Activated CD8-positive, alpha-beta memory T cell treated with anti-CD3 and anti-CD28 coated beads, Interleukin-2, amount 10 ng/mL, durations not matched to agents 7 days and 5 days (primary cell): ENCODE measurements around the gene EEIG1. TPM values are rescaled to one million over a fixed set of nuclear protein-coding genes. Genes with fewer than 3 reads are reported as not detected.

ENCODE experiments used
- ATAC-seq: fragments of 150-1000 bp; cut with Tn5 transposase; one replicate; pipeline ENCODE4 v1.10.0; 2021; ENCODE audit warnings: moderate library complexity
- CTCF ChIA-PET: fragments of 350-600 bp; sonication (Branson Sonifier 250); formaldehyde crosslinking; loops from one replicate; lab custom pipeline; 2021; ENCODE audit warnings: antibody characterized with exemption; lab: Charles Lee
- DNase-seq: peaks from one replicate; pipeline ENCODE4 v3.0.0-alpha.2; 2020
- H3K27ac Mint-ChIP-seq: one replicate; pipeline ENCODE4 v1.8.0; 2021; ENCODE audit warnings: mild to moderate bottlenecking, mixed read lengths
- H3K27me3 Mint-ChIP-seq: one replicate; pipeline ENCODE4 v1.8.0; 2021; ENCODE audit warnings: mixed read lengths
- H3K36me3 Mint-ChIP-seq: one replicate; pipeline ENCODE4 v1.8.0; 2021; ENCODE audit warnings: mild to moderate bottlenecking, mixed read lengths
- H3K4me1 Mint-ChIP-seq: one replicate; pipeline ENCODE4 v1.8.0; 2021; ENCODE audit warnings: mixed read lengths
- H3K4me3 Mint-ChIP-seq: one replicate; pipeline ENCODE4 v1.8.0; 2021; ENCODE audit warnings: mild to moderate bottlenecking, moderate library complexity, mixed read lengths
- H3K9me3 Mint-ChIP-seq: one replicate; pipeline ENCODE4 v1.8.0; 2022; ENCODE audit warnings: low read depth, mixed read lengths
- total RNA-seq, 2 experiments: library from RNA; stranded (reverse); gene quantifications; one replicate each; pipeline ENCODE4 v1.2.3, GENCODE V29; 2021

Gene EEIG1
- total RNA-seq, 2 experiments from 2014 or later: 60.8 to 116 TPM

DNA sequence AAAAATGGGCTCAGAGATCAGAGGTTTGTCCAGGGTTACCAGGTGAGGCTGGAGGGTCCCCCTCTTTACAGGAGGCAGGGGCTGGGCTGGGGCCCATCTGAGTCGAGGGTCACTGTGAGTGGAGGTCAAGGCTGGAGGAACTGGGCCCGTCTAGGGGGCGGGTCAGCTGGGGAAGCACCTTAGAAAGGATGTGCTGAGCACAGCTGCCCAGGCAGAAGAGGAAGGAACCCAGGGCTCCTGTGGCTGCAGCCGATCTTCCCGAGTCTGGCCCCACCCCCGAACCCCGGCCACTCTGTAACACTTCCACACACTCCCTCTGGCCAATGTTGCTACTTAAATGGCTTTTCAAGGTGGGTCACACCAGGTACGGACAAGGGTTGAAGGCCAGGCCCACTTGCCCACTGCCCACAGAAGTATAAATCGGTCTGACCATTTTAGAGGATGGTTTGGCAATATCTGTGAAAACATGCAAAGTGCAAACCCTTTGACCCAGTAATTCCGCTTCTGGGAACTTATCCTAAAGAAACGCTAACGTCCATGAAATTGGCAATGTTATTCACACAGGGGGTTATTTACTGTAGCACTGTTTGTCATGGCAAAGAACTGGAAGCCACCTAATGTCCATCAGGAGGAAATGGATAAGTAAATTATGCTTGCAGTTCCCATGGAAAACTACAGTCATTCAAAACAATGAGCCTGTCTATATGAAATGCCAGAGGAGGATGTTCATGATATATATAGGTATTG, 30.5 kb upstream of the EEIG1 start:
- ATAC-seq: no peak
- Mint-ChIP-seq H3K27ac (no peak overlapping the region), H3K27me3 (no peaks in the 10 kb centered on the region), H3K36me3 (peaks cover 6% of the 10 kb centered on the region), H3K4me3 (no peak overlapping the region), H3K9me3 (peaks cover 3% of the 10 kb centered on the region), H3K4me1 (peaks cover 28% of the 10 kb centered on the region)
- CTCF ChIA-PET: interaction anchor here (1.0 kb wide), 1 partner anchor 24 kb away, joined by 3 read pairs; no protein-coding TSS in a partner anchor
- no peak for DNase-seq

DNA sequence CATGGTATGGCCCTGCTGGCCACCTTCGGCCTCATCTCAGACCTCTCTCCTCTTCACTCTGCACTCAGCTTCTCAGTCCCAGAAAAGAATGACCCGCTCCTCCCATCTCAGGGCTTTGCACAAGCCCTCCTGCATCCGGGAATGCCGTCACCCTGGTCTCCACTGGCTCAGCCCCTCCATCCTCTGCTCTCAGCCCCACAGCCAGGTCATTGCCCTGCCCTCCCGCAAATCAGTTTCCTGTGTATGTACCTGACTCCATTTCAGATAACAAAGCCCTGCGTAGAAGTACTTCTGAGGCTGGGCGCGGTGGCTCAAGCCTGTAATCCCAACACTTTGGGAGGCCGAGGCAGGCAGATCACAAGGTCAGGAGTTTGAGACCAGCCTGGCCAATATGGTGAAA, 28.9 kb upstream of the EEIG1 start:
- Mint-ChIP-seq H3K36me3 (peaks cover 6% of the 10 kb centered on the region), H3K9me3 (peaks cover 3% of the 10 kb centered on the region), H3K4me3 (no peak overlapping the region), H3K27ac (no peak overlapping the region), H3K4me1 (peaks cover 29% of the 10 kb centered on the region), H3K27me3 (no peaks in the 10 kb centered on the region)
- no peak for DNase-seq
- CTCF ChIA-PET: no interaction called here
- ATAC-seq: no peak

DNA sequence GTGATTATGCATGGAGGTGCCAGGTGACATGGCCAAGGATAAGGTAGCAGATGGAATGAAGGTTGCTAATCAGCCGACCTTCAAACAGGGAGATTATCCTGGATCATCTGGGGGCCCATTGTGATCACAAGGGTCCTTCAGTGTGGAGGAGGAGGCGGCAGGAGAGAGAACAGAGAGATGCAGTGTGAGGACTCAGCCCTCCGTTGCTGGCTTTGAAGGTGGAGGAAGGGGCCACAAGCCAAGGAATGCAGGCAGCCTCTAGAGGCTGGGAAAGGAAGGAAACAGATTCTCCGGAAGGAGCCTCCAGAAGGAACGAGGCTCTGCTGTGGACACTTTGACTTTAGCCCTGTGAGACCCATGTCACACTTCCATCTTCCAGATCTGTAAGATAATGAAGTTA, 27.4 kb upstream of the EEIG1 start:
- CTCF ChIA-PET: interaction anchor here (0.8 to 2.5 kb wide), 7 partner anchors 10 to 66 kb away, joined by 3 to 18 read pairs (median 4); partner anchors contain the start of gene EEIG1
- ATAC-seq (no peak), DNase-seq (no peak)
- Mint-ChIP-seq H3K36me3 (peaks cover 6% of the 10 kb centered on the region), H3K4me3 (peak overlapping the region; percentile 55), H3K27me3 (no peaks in the 10 kb centered on the region), H3K27ac (peak overlapping the region; percentile 93), H3K9me3 (peaks cover 3% of the 10 kb centered on the region), H3K4me1 (peaks cover 29% of the 10 kb centered on the region)

DNA sequence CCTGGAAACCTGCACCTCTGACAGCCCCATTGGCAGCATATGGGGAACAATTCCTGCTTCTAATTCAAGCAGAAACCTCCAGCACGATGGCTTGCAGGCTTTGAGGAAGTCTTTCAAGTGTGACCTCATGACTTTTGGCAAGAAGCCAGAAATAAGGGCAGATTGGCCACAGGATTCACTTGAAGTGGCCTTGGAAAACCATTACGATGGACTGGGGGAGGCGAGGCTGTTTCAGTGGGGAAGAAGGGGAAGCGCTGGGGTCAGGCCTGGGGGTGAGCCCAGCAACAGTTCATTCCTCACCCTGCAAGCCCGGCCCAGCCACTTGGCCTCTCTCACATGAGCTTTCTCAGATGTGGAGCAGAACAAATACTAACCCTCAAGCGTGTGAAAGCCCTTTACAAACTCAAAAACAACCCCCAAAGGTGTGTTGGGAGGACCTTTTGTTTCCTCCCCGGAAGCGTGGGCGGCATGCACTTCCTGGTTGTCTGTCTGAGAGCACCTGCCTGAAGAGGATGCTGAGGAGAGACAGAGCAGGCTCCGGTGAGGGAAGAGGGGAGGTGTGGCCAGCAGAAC, 26.9 kb upstream of the EEIG1 start:
- CTCF ChIA-PET: interaction anchor here (0.6 to 2.5 kb wide), 9 partner anchors 10 to 65 kb away, joined by 3 to 18 read pairs (median 4); no protein-coding TSS in a partner anchor
- Mint-ChIP-seq H3K36me3 (peaks cover 6% of the 10 kb centered on the region), H3K27me3 (no peaks in the 10 kb centered on the region)

DNA sequence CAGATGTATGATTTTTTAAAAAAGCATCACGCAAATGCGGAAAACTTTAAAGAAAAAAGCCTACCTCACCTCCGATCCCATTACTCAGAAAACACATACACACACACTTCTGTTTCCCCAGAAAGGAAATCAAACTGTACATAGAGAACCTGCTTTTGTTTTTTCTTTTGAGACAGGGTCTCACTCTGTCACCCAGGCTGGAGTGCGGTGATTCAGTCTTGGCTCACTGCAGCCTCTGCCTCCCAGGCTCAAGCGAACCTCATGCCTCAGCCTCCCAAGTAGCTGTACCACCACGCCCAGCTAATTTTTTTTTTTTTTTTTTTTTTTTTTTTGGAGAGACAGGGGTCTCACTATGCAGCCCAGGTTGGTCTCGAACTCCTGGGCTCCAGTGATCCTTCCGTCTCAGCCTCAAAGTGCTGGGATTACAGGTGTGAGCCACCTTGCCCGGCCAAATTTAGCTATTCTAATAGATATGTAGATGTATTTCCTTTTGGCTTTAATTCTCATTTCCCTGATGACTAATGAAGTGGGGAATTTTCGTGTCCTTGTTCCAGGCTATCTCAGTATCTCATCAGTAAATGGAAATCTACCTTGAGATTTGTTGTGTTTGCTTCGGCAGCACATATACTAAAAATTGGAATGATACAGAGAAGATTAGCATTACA, 25.7 kb upstream of the EEIG1 start:
- peaks cover 3% of the 10 kb centered on the region for H3K9me3 Mint-ChIP-seq
- no peak overlapping the region for H3K27ac Mint-ChIP-seq
- no peak for DNase-seq
- no peaks in the 10 kb centered on the region for H3K27me3 Mint-ChIP-seq
- CTCF ChIA-PET: interaction anchor here (0.6 to 2.5 kb wide), 8 partner anchors 8 to 64 kb away, joined by 3 to 18 read pairs (median 4); no protein-coding TSS in a partner anchor
- peaks cover 6% of the 10 kb centered on the region for H3K36me3 Mint-ChIP-seq
- no peak overlapping the region for H3K4me3 Mint-ChIP-seq
- no peak for ATAC-seq
- H3K4me1 Mint-ChIP-seq: peaks cover 28% of the 10 kb centered on the region

More for the DNA sequence above, 26.9 kb upstream of the EEIG1 start:
- H3K4me3 Mint-ChIP-seq: peak overlapping the region; percentile 55
- H3K9me3 Mint-ChIP-seq: peaks cover 3% of the 10 kb centered on the region
- DNase-seq (peak; percentile 88), ATAC-seq (peak; percentile 92)
- H3K4me1 Mint-ChIP-seq: peaks cover 29% of the 10 kb centered on the region
- H3K27ac Mint-ChIP-seq: peak overlapping the region; percentile 93

DNA sequence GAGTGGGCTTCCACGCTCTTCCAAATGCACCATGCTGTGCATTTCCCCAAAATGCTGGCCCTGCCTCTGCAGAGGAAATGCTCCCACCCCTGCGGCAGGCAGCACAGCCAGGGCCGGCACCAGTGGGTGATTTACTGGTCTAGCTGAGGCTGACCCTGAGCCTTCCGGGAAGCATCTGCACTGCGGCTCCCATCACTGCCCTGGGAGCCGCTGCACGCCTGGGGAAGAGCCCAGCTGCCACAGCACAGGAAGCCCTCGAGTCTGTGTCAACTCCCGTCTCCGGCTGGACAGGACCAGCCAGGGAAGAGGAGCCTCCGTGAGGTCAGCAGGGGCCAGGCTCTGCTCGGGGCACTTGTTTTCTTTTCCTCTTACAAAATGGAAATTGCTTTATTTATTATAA, 25.1 kb upstream of the EEIG1 start:
- H3K36me3 Mint-ChIP-seq: peaks cover 6% of the 10 kb centered on the region
- H3K4me3 Mint-ChIP-seq: no peak overlapping the region
- CTCF ChIA-PET: interaction anchor here (1.0 to 2.5 kb wide), 3 partner anchors 14 to 62 kb away, joined by 3 to 18 read pairs (median 4); no protein-coding TSS in a partner anchor
- peaks cover 23% of the 10 kb centered on the region for H3K4me1 Mint-ChIP-seq
- ATAC-seq (no peak), DNase-seq (no peak)
- peaks cover 3% of the 10 kb centered on the region for H3K9me3 Mint-ChIP-seq
- no peaks in the 10 kb centered on the region for H3K27me3 Mint-ChIP-seq
- H3K27ac Mint-ChIP-seq: no peak overlapping the region

DNA sequence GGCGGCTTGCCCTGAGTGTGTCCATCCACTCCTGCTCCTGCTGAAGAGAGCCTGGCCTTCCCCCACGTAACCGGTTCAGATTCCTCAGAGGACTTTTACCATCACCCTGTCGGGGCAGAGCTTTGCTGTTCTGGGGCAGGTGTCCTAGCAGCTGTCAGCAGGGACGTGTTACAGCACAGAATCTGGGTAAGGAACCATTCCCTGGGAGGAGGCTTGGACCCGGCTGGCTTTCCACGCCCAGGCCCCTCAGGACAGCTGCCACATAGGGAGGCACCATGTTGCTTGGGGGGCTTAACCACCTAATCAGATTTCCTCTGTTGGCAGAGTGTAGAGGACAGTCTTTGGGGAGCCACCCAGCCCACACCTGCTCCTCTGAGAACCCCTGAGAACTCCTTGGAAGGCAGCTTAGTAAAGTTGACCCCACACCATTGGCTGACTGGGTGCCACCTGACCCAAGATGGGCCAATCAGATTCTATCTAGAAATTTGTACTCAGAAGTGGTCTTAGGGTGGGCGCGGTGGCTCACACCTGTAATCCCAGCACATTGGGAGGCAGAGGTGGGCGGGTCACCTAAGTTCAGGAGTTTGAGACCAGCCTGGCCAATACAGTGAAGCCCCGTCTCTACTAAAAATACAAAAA, 23.3 kb upstream of the EEIG1 start:
- Mint-ChIP-seq H3K27me3 (peaks cover 3% of the 10 kb centered on the region), H3K9me3 (peaks cover 3% of the 10 kb centered on the region), H3K4me3 (no peak overlapping the region), H3K36me3 (peaks cover 6% of the 10 kb centered on the region), H3K27ac (no peak overlapping the region), H3K4me1 (peaks cover 22% of the 10 kb centered on the region)
- CTCF ChIA-PET: no interaction called here
- ATAC-seq: no peak
- no peak for DNase-seq

DNA sequence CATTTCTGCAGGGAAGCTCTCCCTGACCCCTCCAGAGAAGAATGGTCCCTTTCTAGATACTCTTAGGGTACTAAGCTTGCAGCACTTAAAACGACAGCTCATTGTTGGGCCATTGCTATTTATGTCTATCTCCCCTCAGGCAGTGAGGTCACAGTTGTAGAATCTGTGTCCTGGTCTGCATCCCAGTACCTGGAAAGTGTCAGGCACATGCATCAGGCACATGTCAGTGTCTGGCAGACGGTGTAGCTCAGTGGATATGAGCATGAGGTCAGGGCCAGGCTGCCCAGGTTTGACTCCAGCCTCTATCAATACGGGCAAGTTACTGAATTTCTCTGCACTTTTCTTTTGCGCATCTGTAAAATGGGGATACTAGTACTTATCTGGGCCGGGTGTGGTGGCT, 22.2 kb upstream of the EEIG1 start:
- peaks cover 14% of the 10 kb centered on the region for H3K4me1 Mint-ChIP-seq
- H3K27me3 Mint-ChIP-seq: peaks cover 5% of the 10 kb centered on the region
- CTCF ChIA-PET: interaction anchor here (1.0 to 1.6 kb wide), 3 partner anchors 14 to 59 kb away, joined by 3 to 4 read pairs (median 3); no protein-coding TSS in a partner anchor
- ATAC-seq (no peak), DNase-seq (no peak)
- peaks cover under 1% of the 10 kb centered on the region for H3K9me3 Mint-ChIP-seq
- no peak overlapping the region for H3K4me3 Mint-ChIP-seq
- H3K36me3 Mint-ChIP-seq: peaks cover 3% of the 10 kb centered on the region
- no peak overlapping the region for H3K27ac Mint-ChIP-seq

DNA sequence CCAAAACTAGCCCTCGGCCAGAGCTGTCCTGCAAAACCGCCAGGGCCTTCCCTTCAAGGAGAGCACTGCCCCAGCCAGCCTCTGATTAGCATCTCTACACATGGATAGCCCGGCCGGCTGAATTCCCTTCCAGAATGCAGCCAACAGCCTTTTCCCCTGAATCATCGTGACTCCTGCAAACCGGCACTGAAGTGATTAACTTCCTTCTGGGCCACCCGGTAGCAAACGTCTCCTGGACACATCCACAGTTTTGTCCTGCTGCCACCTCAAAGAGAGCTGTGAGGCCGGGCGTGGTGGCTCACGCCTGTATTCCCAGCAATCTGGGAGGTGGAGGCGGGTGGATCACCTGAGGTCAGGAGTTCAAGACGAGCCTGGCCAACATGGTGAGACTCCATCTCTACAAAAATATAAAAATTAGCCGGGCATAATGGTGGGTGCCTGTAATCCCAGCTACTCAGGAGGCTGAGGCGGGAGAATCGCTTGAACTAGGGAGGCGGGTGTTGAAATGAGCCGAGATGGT, 21.1 kb upstream of the EEIG1 start:
- Mint-ChIP-seq H3K9me3 (no peaks in the 10 kb centered on the region), H3K36me3 (no peaks in the 10 kb centered on the region), H3K27ac (no peak overlapping the region), H3K4me1 (peaks cover 5% of the 10 kb centered on the region), H3K27me3 (peaks cover 7% of the 10 kb centered on the region), H3K4me3 (no peak overlapping the region)
- DNase-seq: no peak
- CTCF ChIA-PET: interaction anchor here (0.6 to 1.6 kb wide), 4 partner anchors 15 to 58 kb away, joined by 3 to 4 read pairs (median 3); no protein-coding TSS in a partner anchor
- ATAC-seq: no peak

DNA sequence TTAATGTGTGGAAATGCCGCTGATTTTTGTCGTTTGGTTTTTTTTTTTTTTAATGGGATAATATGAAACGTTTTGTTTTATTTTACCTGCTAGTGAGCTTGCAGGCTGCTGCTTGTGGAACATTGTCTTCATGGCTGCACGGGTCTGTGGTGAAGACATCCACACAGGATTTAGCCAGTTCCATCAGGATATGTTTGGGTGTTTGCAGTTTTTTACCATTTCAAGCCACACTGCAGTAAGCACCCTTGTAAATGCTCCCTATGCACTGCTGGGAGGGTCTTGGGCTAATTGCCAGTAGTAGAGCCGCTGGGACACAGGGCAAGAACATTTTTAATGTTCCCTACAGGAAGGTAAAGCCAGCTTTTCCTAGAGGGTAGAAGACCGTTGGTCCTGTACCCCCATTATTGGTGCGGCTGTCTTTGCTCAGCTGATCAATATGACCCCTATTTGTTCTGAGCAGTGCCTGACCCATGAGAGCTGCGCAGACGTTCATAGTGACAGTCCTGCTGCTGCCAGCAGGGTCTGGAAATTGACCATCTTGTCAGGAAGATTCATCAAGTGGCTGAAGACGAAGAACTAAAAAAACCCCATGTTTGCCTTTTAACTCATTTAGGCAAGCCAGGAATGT, 20.5 kb upstream of the EEIG1 start:
- no peaks in the 10 kb centered on the region for H3K9me3 Mint-ChIP-seq
- CTCF ChIA-PET: interaction anchor here (0.6 kb wide), 1 partner anchor 168 kb away, joined by 3 read pairs; no protein-coding TSS in a partner anchor
- ATAC-seq: no peak
- H3K36me3 Mint-ChIP-seq: no peaks in the 10 kb centered on the region
- DNase-seq: no peak
- peaks cover 7% of the 10 kb centered on the region for H3K27me3 Mint-ChIP-seq
- peaks cover 1% of the 10 kb centered on the region for H3K4me1 Mint-ChIP-seq
- H3K27ac Mint-ChIP-seq: no peak overlapping the region
- H3K4me3 Mint-ChIP-seq: no peak overlapping the region

DNA sequence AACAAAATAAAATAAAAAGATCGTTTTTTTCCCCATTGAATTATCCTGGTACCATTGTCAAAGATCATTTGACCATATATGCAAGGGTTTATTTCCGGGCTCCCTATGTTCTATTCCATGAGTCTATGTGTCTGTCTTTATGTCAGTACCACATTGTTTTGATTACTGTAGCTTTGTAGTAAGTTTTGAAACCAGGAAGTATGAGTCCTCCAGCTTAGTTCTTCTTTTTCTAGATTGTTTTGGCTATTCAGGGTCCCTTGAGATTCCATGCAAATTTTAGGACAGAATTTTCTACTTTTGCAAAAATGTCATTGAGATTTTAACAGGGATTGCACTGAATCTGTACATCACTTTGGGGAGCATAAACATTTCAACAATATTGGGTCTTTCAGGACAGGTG, 18.7 kb upstream of the EEIG1 start:
- DNase-seq (no peak), ATAC-seq (no peak)
- Mint-ChIP-seq H3K4me3 (no peak overlapping the region), H3K36me3 (no peaks in the 10 kb centered on the region), H3K4me1 (no peaks in the 10 kb centered on the region), H3K27me3 (peaks cover 7% of the 10 kb centered on the region), H3K27ac (no peak overlapping the region), H3K9me3 (no peaks in the 10 kb centered on the region)
- CTCF ChIA-PET: interaction anchor here (1.1 to 1.9 kb wide), 4 partner anchors 20 to 56 kb away, joined by 3 to 4 read pairs (median 4); no protein-coding TSS in a partner anchor

DNA sequence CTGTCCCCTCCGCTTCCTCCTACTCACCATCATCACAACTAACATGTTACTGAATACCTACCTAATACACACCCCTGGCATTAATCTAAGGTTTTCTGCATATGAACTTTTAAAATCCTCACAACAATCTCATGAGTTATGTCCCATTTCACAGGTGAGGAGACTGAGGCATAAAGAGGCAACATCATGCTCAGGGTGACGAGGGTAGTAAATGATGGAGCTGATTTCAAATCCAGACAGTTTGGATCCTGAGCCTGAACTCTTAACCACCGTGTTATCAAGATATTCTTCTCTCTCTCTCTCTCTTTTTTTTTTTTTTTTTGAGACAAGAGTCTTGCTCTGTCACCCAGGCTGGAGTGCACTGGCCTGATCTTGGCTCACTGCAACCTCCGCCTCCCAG, 12.9 kb upstream of the EEIG1 start:
- no peak overlapping the region for H3K27ac Mint-ChIP-seq
- no peak overlapping the region for H3K4me3 Mint-ChIP-seq
- no peaks in the 10 kb centered on the region for H3K9me3 Mint-ChIP-seq
- no peaks in the 10 kb centered on the region for H3K36me3 Mint-ChIP-seq
- DNase-seq: no peak
- no peak for ATAC-seq
- CTCF ChIA-PET: interaction anchor here (0.9 to 1.4 kb wide), 3 partner anchors 22 to 41 kb away, joined by 3 to 4 read pairs (median 3); no protein-coding TSS in a partner anchor
- H3K4me1 Mint-ChIP-seq: no peaks in the 10 kb centered on the region
- peaks cover 4% of the 10 kb centered on the region for H3K27me3 Mint-ChIP-seq
